Progenitor cell of endocrine pancreas (in vitro differentiated cells): Measurements from ENCODE around the gene ALKAL2. TPM values are rescaled to one million over a fixed set of nuclear protein-coding genes. Genes with fewer than 3 reads are reported as not detected.
A peak's percentile ranks its signal among the peaks of the same experiment; 100 is the strongest.
"Not testable (repeated sequence)": the region's sequence is repeated elsewhere in the genome, so short reads cannot be mapped to it uniquely, and the experiment has no call there.

Source experiments
- DNase-seq: peaks from one replicate; pipeline ENCODE4 v3.0.0; 2021; ENCODE audit warnings: low spot score; ENCODE audit not compliant: unreplicated experiment
- H3K27ac Mint-ChIP-seq: 2 replicates; pipeline ENCODE4 v1.8.0; 2021; ENCODE audit warnings: mild to moderate bottlenecking, moderate library complexity, mixed read lengths
- H3K27me3 Mint-ChIP-seq: 2 replicates; pipeline ENCODE4 v1.8.0; 2021; ENCODE audit warnings: mixed read lengths
- H3K36me3 Mint-ChIP-seq: 2 replicates; pipeline ENCODE4 v1.8.0; 2022; ENCODE audit warnings: mixed read lengths; ENCODE audit not compliant: insufficient read depth
- H3K4me1 Mint-ChIP-seq: 2 replicates; pipeline ENCODE4 v1.8.0; 2021; ENCODE audit warnings: low read depth, mixed read lengths
- H3K4me3 Mint-ChIP-seq: 2 replicates; pipeline ENCODE4 v1.8.0; 2021; ENCODE audit warnings: low read depth, mild to moderate bottlenecking, moderate library complexity, mixed read lengths
- H3K9me3 Mint-ChIP-seq: 2 replicates; pipeline ENCODE4 v1.8.0; 2021; ENCODE audit warnings: low read depth, mixed read lengths
- long read RNA-seq: library from polyadenylated mRNA; unstranded; transcript quantifications from one replicate; pipeline ENCODE4 v2.0.0, GENCODE V29; 2020
- total RNA-seq: library from RNA; stranded (reverse); gene quantifications from 2 replicates; pipeline ENCODE4 v1.2.1, GENCODE V29; 2021
- TF ChIP-seq, protein P1 (sequence below): fragments of 200-600 bp; sonication (generic); IDR thresholded peaks from one replicate; pipeline ENCODE4 v1.5.0; 2021; ENCODE audit warnings: antibody characterized with exemption, mild to moderate bottlenecking; ENCODE audit not compliant: unreplicated experiment

Gene ALKAL2, protein sequence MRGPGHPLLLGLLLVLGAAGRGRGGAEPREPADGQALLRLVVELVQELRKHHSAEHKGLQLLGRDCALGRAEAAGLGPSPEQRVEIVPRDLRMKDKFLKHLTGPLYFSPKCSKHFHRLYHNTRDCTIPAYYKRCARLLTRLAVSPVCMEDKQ
- 0.22 and 0.42 TPM in 2 replicates for total RNA-seq
- long read RNA-seq = 0 reads

DNA sequence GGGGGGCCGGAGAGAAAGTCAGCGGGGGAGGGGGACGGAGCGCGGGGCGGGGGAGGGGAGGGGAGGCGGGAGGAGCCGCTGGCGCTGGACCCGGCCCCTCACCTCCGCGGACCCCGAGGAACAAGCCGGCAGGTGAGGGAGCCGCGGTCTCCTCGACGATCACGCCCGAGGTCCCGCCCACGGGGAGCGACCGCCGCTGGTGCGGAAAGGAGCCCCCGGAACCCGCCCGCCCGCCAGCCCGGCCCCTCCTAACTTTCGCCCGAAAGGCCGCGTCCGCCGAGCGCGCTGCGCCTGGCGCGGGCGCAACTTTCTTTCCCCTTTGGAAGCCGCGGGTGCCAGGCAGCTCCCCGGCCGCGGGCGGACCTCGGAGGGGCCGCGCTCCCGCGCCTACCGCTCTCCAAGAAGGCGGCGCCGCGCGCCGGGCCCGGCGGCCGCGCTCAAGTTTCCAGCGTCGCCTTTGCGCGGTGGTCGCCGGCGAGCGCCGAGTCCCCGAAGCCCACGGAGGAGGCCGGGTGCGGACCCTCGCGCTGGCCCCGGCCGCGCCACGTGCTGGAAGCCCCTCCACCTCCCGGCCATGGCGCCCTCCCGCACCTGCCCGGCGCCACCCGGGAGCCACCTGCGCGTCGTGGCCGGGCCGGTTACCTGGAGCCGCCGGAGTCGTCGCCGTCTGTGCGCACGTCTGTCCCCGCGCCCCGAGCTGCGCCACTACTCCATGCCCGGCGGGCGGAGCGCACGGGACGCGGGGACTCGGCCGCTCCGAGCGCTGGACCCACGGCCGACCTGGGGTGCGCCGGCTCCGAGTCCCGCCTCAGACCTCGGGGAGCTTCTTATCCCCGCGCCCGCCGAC is at the start of gene ALKAL2:
TSS of gene ALKAL2 (minus strand) at position 181 of the 847 bp plus-strand sequence. CDS start 256 bp downstream, outside the sequence.
- Mint-ChIP-seq H3K27ac (no peak within 1 kb of the TSS), H3K4me3 (peak within 1 kb of the TSS; percentile 63), H3K9me3 (no peaks in the 10 kb centered on the region), H3K36me3 (no peaks in the 10 kb centered on the region), H3K4me1 (peaks cover 9% of the 10 kb centered on the region), H3K27me3 (peaks cover 55% of the 10 kb centered on the region)
- DNase-seq = peak; percentile 18
- TF ChIP-seq, protein P1, sequence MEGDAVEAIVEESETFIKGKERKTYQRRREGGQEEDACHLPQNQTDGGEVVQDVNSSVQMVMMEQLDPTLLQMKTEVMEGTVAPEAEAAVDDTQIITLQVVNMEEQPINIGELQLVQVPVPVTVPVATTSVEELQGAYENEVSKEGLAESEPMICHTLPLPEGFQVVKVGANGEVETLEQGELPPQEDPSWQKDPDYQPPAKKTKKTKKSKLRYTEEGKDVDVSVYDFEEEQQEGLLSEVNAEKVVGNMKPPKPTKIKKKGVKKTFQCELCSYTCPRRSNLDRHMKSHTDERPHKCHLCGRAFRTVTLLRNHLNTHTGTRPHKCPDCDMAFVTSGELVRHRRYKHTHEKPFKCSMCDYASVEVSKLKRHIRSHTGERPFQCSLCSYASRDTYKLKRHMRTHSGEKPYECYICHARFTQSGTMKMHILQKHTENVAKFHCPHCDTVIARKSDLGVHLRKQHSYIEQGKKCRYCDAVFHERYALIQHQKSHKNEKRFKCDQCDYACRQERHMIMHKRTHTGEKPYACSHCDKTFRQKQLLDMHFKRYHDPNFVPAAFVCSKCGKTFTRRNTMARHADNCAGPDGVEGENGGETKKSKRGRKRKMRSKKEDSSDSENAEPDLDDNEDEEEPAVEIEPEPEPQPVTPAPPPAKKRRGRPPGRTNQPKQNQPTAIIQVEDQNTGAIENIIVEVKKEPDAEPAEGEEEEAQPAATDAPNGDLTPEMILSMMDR = no peak

DNA sequence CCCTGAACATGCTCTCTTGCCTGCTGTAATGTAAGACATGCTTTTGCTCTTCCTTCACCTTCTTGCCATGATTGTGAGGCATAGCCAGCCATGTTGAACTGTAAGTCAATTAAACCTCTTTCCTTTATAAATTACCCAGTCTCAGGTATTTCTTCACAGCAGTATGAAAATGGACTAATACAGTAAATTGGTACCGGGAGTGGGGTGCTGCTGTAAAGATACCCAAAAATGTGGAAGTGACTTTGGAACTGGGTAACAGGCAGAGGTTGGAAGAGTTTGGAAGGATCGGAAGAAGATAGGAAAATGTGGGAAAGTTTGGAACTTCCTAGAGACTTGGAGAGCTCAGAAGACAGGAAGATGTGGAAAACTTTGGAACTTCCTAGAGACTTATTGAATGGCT is 49.1 kb upstream of the ALKAL2 start:
- not testable (repeated sequence) for H3K36me3 Mint-ChIP-seq, DNase-seq, H3K27me3 Mint-ChIP-seq, H3K27ac Mint-ChIP-seq, H3K4me1 Mint-ChIP-seq, H3K4me3 Mint-ChIP-seq
- H3K9me3 Mint-ChIP-seq = peaks cover 28% of the 10 kb centered on the region

DNA sequence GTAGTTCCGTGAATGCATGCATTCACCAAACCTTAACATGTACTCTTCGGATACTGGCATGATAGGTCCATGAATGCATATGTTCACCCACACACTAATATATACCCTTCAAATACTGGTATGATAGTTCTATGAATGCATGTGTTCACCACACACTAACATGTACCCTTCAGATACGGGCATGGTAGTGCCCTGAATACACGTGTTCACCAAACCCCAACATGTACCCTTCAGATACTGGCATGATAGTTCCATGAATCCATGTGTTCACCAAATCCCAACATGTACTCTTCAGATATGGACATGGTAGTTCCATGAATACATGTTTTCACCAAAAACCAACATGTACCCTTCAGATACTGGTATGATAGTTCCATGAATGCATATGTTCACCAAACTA is 48.5 kb upstream of the ALKAL2 start:
- H3K4me3 Mint-ChIP-seq = no peak overlapping the region
- TF ChIP-seq, protein P1 = no peak
- H3K36me3 Mint-ChIP-seq = peaks cover 3% of the 10 kb centered on the region
- DNase-seq = no peak
- H3K4me1 Mint-ChIP-seq = peaks cover 1% of the 10 kb centered on the region
- H3K9me3 Mint-ChIP-seq = peaks cover 30% of the 10 kb centered on the region
- no peak overlapping the region for H3K27ac Mint-ChIP-seq
- H3K27me3 Mint-ChIP-seq = no peaks in the 10 kb centered on the region

DNA sequence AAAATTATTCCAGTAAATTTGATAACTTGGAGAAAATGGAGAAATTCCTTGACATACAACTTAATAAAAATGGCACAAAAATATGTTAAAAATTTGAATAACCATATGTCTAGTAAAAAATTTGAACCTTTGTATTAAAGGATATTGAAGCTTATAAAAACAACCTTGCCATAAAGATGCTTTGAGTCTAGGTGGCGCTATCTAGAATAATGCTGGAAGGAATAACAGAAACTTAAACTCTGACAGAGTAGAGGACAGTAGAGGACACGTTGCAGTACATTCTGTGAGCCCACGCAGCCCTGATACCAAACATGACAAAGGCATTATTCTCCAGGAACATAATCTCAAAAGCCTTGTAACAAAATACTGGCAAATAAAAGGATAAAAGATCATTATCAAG is 44.7 kb upstream of the ALKAL2 start:
- Mint-ChIP-seq H3K27ac (no peak overlapping the region), H3K36me3 (peaks cover 4% of the 10 kb centered on the region), H3K9me3 (peaks cover 38% of the 10 kb centered on the region), H3K4me3 (no peak overlapping the region), H3K4me1 (no peaks in the 10 kb centered on the region), H3K27me3 (no peaks in the 10 kb centered on the region)
- TF ChIP-seq, protein P1 = peak; percentile 16
- DNase-seq = no peak

DNA sequence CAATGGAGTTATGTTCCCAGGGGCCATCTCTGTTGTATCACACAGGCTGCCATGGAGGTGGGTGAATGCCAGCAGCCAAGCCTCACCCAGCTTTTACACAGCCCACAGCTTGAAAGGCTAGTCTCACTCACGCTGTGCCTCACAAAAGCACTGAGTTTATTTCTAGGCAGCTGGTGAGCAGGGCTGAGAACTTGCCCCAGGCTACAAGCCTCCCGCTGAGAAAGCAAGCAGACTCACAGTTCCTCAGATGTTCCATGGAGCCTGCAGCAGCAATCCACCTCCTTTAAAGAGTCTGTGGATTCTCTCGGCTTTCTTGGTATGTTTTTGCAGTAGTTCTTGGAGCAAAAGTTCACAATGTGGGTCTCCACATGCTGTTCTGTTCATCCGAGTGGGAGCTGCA is 40.9 kb upstream of the ALKAL2 start:
- H3K36me3 Mint-ChIP-seq = peaks cover 1% of the 10 kb centered on the region
- no peak overlapping the region for H3K27ac Mint-ChIP-seq
- no peaks in the 10 kb centered on the region for H3K4me1 Mint-ChIP-seq
- no peak for DNase-seq
- H3K4me3 Mint-ChIP-seq = no peak overlapping the region
- H3K27me3 Mint-ChIP-seq = no peaks in the 10 kb centered on the region
- TF ChIP-seq, protein P1 = no peak
- H3K9me3 Mint-ChIP-seq = peaks cover 31% of the 10 kb centered on the region
